ENCODE results near the gene OR4E1. TPM values are rescaled to one million over a fixed set of nuclear protein-coding genes. Genes with fewer than 3 reads are reported as not detected.
"Not testable (repeated sequence)": the region's sequence is repeated elsewhere in the genome, so short reads cannot be mapped to it uniquely, and the experiment has no call there.

The OR4E1 gene
- total RNA-seq, 1 experiment from 2014 or later = not detected

DNA sequence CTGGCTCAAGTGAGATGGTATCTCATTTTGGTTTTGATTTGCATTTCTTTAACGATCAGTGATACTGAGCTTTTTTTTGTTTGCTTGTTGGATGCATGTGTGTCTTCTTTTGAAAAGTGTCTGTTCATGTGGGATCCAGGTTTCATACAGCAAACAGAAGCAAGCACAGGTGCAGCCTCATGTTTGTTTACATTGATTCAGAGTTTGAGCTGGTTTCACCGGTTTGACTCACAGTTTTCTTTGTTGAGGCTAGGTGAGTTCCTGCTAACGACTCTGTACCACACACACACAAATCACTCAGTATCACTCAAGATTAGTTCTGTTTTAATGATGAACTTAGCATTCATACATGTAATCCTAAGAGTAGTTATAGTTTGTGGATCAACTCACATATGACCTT is 42.5 kb downstream of the OR4E1 start:
- intact Hi-C loops (cut with micrococcal nuclease; ENCODE audit: unreplicated experiment) = no loop called here
- H3K9me3 Mint-ChIP-seq (ENCODE audit: unreplicated experiment) = no peaks in the 10 kb centered on the region
- H3K27me3 ChIP-seq (replicated peaks; ENCODE audit: control insufficient read depth, insufficient read depth, low read length) = no peaks in the 10 kb centered on the region
- ChIA-PET CTCF (no interaction called here), POLR2A (interaction anchor here (0.6 kb wide), 1 partner anchor 74 kb away, joined by 3 read pairs; no protein-coding TSS in a partner anchor)
- H3K27me3 Mint-ChIP-seq (ENCODE audit: insufficient read depth, unreplicated experiment) = no peaks in the 10 kb centered on the region
- no peak overlapping the region for H3K4me3 ChIP-seq (ENCODE audit: low read depth, low read length)
- no peaks in the 10 kb centered on the region for H3K36me3 ChIP-seq (ENCODE audit: control insufficient read depth, insufficient read depth, low read length)
- H3K9me3 ChIP-seq = no peaks in the 10 kb centered on the region
- DNase-seq = peak in 1 of 2 experiments; percentile 44
- no peaks in the 10 kb centered on the region for H3K36me3 Mint-ChIP-seq (ENCODE audit: insufficient read depth, unreplicated experiment)
- no peaks in the 10 kb centered on the region for H3K4me1 ChIP-seq
- H3K27ac Mint-ChIP-seq (ENCODE audit: unreplicated experiment) = no peak overlapping the region
- TF ChIP-seq, protein P1, sequence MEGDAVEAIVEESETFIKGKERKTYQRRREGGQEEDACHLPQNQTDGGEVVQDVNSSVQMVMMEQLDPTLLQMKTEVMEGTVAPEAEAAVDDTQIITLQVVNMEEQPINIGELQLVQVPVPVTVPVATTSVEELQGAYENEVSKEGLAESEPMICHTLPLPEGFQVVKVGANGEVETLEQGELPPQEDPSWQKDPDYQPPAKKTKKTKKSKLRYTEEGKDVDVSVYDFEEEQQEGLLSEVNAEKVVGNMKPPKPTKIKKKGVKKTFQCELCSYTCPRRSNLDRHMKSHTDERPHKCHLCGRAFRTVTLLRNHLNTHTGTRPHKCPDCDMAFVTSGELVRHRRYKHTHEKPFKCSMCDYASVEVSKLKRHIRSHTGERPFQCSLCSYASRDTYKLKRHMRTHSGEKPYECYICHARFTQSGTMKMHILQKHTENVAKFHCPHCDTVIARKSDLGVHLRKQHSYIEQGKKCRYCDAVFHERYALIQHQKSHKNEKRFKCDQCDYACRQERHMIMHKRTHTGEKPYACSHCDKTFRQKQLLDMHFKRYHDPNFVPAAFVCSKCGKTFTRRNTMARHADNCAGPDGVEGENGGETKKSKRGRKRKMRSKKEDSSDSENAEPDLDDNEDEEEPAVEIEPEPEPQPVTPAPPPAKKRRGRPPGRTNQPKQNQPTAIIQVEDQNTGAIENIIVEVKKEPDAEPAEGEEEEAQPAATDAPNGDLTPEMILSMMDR (IDR thresholded peaks at IDR 0.05; ENCODE audit: insufficient read depth in 1 of 2, low read depth in 1 of 2, low read length in 1 of 2, severe bottlenecking in 1 of 2, unreplicated experiment in 1 of 2) = no peak
- H3K4me3 Mint-ChIP-seq (ENCODE audit: unreplicated experiment) = no peak overlapping the region
- H3K4me1 Mint-ChIP-seq (ENCODE audit: low read depth, unreplicated experiment) = no peaks in the 10 kb centered on the region
- no TSS peak for BruUV-seq (replicated peaks)

DNA sequence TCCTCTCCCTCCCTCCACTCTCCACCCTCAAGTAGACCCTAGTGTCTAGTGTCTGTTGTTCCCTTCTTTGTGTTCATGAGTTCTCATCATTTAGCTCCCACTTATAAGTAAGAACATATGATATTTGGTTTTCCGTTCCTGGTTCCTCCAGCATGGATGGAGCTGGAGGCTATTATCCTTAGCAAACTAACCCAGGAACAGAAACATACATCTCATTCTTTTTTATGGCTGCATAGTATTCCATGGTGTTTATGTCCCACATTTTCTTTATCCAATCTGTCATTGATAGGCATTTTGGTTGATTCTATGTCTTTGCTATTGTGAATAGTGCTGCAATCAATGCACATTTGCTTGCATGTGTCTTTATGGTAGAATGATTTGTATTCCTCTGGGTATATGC is 43.1 kb downstream of the OR4E1 start:
- H3K4me1 ChIP-seq; H3K27me3 Mint-ChIP-seq (ENCODE audit: insufficient read depth, unreplicated experiment); H3K4me1 Mint-ChIP-seq (ENCODE audit: low read depth, unreplicated experiment); H3K27me3 ChIP-seq (replicated peaks; ENCODE audit: control insufficient read depth, insufficient read depth, low read length); DNase-seq; H3K36me3 Mint-ChIP-seq (ENCODE audit: insufficient read depth, unreplicated experiment); intact Hi-C loops (cut with micrococcal nuclease; ENCODE audit: unreplicated experiment); H3K9me3 ChIP-seq; H3K36me3 ChIP-seq (ENCODE audit: control insufficient read depth, insufficient read depth, low read length); H3K4me3 ChIP-seq (ENCODE audit: low read depth, low read length); H3K9me3 Mint-ChIP-seq (ENCODE audit: unreplicated experiment); H3K27ac Mint-ChIP-seq (ENCODE audit: unreplicated experiment); H3K4me3 Mint-ChIP-seq (ENCODE audit: unreplicated experiment); BruUV-seq (replicated peaks): not testable (repeated sequence)
- CTCF ChIA-PET = interaction anchor here (0.6 kb wide), 1 partner anchor 10 kb away, joined by 3 read pairs; no protein-coding TSS in a partner anchor
- POLR2A ChIA-PET = interaction anchor here (0.6 kb wide), 1 partner anchor 74 kb away, joined by 3 read pairs; no protein-coding TSS in a partner anchor

DNA sequence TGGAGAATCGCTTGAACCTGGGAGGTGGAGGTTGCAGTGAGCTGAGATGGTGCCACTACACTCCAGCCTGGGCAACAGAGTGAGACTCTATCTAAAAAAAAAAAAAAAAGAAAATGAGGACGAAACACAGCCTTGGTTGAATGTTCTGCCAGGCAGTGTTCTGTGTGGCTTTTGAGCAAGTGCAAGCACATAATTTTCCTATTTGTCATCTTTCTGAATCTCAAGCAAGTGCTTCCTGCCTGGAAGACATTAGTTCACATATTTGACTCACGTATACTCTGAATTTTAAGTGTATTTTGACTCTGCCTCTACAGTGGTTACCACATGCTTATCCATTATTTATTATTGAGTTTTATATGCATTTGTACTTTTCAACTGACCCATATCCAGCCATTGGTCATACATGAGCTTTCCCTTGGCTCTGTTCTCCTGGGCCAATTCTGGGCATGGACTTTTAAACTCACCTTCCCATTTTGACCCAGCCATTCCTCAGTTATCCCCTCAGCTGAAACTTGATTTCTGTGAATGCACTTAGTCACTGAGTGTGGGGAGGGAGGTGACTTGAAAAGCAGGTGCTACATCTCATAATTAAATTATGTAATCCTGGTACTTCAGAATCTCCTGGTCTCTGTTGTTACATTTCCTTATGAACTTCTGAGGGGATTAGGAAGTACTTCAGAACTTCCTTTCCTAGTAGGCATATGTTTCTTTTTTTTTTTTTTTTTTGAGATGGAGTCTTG is 47.0 kb downstream of the OR4E1 start:
- no peak for DNase-seq
- H3K4me3 ChIP-seq (ENCODE audit: low read depth, low read length) = no peak overlapping the region
- intact Hi-C loops (cut with micrococcal nuclease; ENCODE audit: unreplicated experiment) = no loop called here
- TF ChIP-seq, protein P1 (IDR thresholded peaks at IDR 0.05; ENCODE audit: insufficient read depth in 1 of 2, low read depth in 1 of 2, low read length in 1 of 2, severe bottlenecking in 1 of 2, unreplicated experiment in 1 of 2) = no peak
- H3K4me3 Mint-ChIP-seq (ENCODE audit: unreplicated experiment) = no peak overlapping the region
- no peaks in the 10 kb centered on the region for H3K36me3 ChIP-seq (ENCODE audit: control insufficient read depth, insufficient read depth, low read length)
- H3K9me3 Mint-ChIP-seq (ENCODE audit: unreplicated experiment) = no peaks in the 10 kb centered on the region
- BruUV-seq (replicated peaks) = no TSS peak
- no peaks in the 10 kb centered on the region for H3K4me1 Mint-ChIP-seq (ENCODE audit: low read depth, unreplicated experiment)
- no peaks in the 10 kb centered on the region for H3K27me3 Mint-ChIP-seq (ENCODE audit: insufficient read depth, unreplicated experiment)
- H3K4me1 ChIP-seq = no peaks in the 10 kb centered on the region
- no peaks in the 10 kb centered on the region for H3K27me3 ChIP-seq (replicated peaks; ENCODE audit: control insufficient read depth, insufficient read depth, low read length)
- H3K9me3 ChIP-seq = no peaks in the 10 kb centered on the region
- CTCF ChIA-PET = no interaction called here
- H3K36me3 Mint-ChIP-seq (ENCODE audit: insufficient read depth, unreplicated experiment) = no peaks in the 10 kb centered on the region
- no peak overlapping the region for H3K27ac Mint-ChIP-seq (ENCODE audit: unreplicated experiment)
- POLR2A ChIA-PET = no interaction called here

Other genes with a start within 250 kb of the OR4E1 start
- gene CHD8, start 217.7 kb downstream of the OR4E1 start, total RNA-seq (2022) = 84.9 and 89.8 TPM in 2 replicates
- gene RAB2B, start 196.9 kb downstream of the OR4E1 start, total RNA-seq (2022) = 18.8 and 20.9 TPM in 2 replicates
- 76.6 and 78.8 TPM in 2 replicates for gene TOX4, start 196.6 kb downstream of the OR4E1 start, total RNA-seq (2022)
- gene METTL3, start 162.5 kb downstream of the OR4E1 start, total RNA-seq (2022) = 40.1 and 43.8 TPM in 2 replicates
- 10.9 and 11.0 TPM in 2 replicates for gene SALL2, start 147.5 kb downstream of the OR4E1 start, total RNA-seq (2022)
- not detected in 2 replicates for gene OR10G3, start 93.7 kb downstream of the OR4E1 start, total RNA-seq (2022)
- gene OR10G2, start 38.9 kb downstream of the OR4E1 start, total RNA-seq (2022) = not detected in 2 replicates
- gene OR4E2, start 20.0 kb downstream of the OR4E1 start, total RNA-seq (2022) = not detected in 2 replicates

Measured in Caco-2 (cell line).